Lower lobe of right lung (tissue), 2 donors: Measurements from ENCODE around the gene CFAP298. TPM values are rescaled to one million over a fixed set of nuclear protein-coding genes. Genes with fewer than 3 reads are reported as not detected.

ENCODE experiments used
- ATAC-seq, 2 donors: fragments of 200-7000 bp; cut with Tn5 transposase; one replicate each; pipeline ENCODE4 v1.9.1; 2020 to 2022; ENCODE audit warnings: mild to moderate bottlenecking in 2 of 2, moderate library complexity in 2 of 2
- DNase-seq: peaks from one replicate; pipeline ENCODE4 v3.0.0-alpha.2; 2020
- H3K27ac ChIP-seq: fragments of 200-600 bp; one replicate; pipeline ENCODE4 v1.8.0; 2022
- H3K27me3 ChIP-seq: fragments of 200-600 bp; one replicate; pipeline ENCODE4 v1.8.0; 2022; ENCODE audit warnings: low read depth
- H3K36me3 ChIP-seq: fragments of 200-600 bp; one replicate; pipeline ENCODE4 v1.8.0; 2022; ENCODE audit warnings: mild to moderate bottlenecking
- H3K4me1 ChIP-seq: fragments of 200-600 bp; one replicate; pipeline ENCODE4 v1.8.0; 2022
- H3K4me3 ChIP-seq: fragments of 200-600 bp; one replicate; pipeline ENCODE4 v1.8.0; 2022; ENCODE audit warnings: mild to moderate bottlenecking
- H3K9me3 ChIP-seq: fragments of 200-600 bp; one replicate; pipeline ENCODE4 v1.8.0; 2022
- intact Hi-C: fragments of 100-400 bp; cut with DNase I; formaldehyde crosslinking; loops from one replicate; pipeline ENCODE4 v1.11.0; 2022
- total RNA-seq: library from RNA; stranded (reverse); fragmentation: NEBNext Ultra II Directional; extraction: Animal tissue kit (Norgen Biotek cat#: 25700); gene quantifications from one replicate; pipeline ENCODE4 v1.2.1, GENCODE V29; 2021
- TF ChIP-seq, protein P1 (sequence below): fragments of 200-600 bp; IDR thresholded peaks from one replicate; pipeline ENCODE4 v1.8.0; 2022; ENCODE audit warnings: antibody characterized with exemption, mild to moderate bottlenecking
- donor health status: DM: no; HTN: yes; CAD: no; lungs with severe emphysema.

Gene CFAP298
- total RNA-seq, 1 donor from 2014 or later, result 35.7 TPM

DNA sequence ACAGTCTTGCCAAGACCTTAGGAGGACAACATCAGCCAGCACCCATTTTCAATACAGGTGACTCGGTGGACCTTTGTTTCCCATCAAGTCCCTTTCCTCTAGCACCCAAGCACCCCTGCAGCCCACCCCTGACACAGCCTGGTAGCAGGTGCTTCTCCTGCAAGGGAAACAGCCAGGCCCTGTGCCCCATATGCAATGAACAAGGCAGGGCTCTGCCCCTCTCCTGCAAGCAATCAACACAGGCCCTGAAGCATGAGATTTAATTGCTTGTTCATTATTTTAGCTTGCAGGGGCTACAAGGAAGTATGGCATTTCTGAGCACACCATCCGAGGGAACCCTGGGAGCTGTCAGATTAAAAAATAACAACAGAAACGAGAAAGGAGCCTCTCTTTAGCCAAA lies 62.3 kb downstream of the CFAP298 start:
- DNase-seq, result no peak
- intact Hi-C loops, result no loop called here
- no peak overlapping the region for H3K27ac ChIP-seq
- no peaks in the 10 kb centered on the region for H3K36me3 ChIP-seq
- no peaks in the 10 kb centered on the region for H3K27me3 ChIP-seq
- TF ChIP-seq, protein P1, sequence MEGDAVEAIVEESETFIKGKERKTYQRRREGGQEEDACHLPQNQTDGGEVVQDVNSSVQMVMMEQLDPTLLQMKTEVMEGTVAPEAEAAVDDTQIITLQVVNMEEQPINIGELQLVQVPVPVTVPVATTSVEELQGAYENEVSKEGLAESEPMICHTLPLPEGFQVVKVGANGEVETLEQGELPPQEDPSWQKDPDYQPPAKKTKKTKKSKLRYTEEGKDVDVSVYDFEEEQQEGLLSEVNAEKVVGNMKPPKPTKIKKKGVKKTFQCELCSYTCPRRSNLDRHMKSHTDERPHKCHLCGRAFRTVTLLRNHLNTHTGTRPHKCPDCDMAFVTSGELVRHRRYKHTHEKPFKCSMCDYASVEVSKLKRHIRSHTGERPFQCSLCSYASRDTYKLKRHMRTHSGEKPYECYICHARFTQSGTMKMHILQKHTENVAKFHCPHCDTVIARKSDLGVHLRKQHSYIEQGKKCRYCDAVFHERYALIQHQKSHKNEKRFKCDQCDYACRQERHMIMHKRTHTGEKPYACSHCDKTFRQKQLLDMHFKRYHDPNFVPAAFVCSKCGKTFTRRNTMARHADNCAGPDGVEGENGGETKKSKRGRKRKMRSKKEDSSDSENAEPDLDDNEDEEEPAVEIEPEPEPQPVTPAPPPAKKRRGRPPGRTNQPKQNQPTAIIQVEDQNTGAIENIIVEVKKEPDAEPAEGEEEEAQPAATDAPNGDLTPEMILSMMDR, result no peak
- no peak for ATAC-seq
- H3K9me3 ChIP-seq, result no peaks in the 10 kb centered on the region
- no peaks in the 10 kb centered on the region for H3K4me1 ChIP-seq
- H3K4me3 ChIP-seq, result no peak overlapping the region

DNA sequence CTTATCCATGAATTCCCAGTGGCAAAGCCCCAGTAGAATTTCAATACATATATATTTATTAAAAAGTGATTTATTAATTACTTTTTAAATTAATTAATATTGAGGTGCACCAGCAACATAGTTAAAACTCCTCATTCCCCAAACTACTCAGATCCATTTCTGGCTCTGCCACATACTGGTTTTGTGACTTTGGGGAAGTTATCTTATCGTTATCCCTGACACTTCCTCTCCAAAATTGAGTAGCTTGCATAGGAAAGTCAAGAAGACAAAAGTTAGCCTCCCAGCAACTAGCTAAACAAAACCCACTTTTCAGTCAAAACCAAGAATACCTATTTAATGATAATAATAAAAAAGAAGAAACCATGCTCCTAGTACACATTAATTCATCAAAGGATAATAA lies 62.7 kb downstream of the CFAP298 start:
- no peaks in the 10 kb centered on the region for H3K36me3 ChIP-seq
- H3K27ac ChIP-seq, result no peak overlapping the region
- no peaks in the 10 kb centered on the region for H3K27me3 ChIP-seq
- H3K4me1 ChIP-seq, result no peaks in the 10 kb centered on the region
- ATAC-seq (no peak), DNase-seq (no peak)
- intact Hi-C loops, result no loop called here
- TF ChIP-seq, protein P1, result no peak
- no peaks in the 10 kb centered on the region for H3K9me3 ChIP-seq
- no peak overlapping the region for H3K4me3 ChIP-seq

Other genes with a start within 250 kb of the CFAP298 start
- 10.3 TPM for gene URB1, start 219.4 kb downstream of the CFAP298 start, total RNA-seq
- gene EVA1C, start 199.7 kb downstream of the CFAP298 start, total RNA-seq, result 31.8 TPM
- 0.71 TPM for gene TCP10L, start 26.9 kb downstream of the CFAP298 start, total RNA-seq
- gene SYNJ1, start 115.6 kb upstream of the CFAP298 start, total RNA-seq, result 23.1 TPM
- gene PAXBP1, start 159.4 kb upstream of the CFAP298 start, total RNA-seq, result 36.5 TPM